ENCODE measurements around the gene COBLL1.

COBLL1 gene

DNA sequence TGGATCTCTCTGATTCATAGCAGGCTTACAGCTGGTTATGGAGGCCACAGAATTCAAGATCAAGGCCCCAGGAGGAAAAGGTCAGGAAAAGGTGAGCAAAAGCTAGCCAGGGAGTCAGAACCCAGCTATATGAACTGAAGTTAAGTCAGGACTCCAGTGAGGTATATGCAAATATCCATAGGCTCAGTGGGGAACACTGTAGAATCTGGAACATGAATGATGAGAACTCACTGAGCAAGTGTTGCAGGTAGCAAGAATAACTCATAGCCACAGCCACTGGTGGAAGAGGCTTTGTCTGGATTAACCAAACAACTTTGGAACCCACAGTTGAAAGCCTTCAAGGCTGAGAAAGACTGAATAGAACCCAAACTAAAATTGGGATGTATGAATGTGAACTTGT is 24.7 kb downstream of the COBLL1 start:
- Histone ChIP-seq H3K9ac (ENCODE audit: low read length) (no peak overlapping the region), H3K27me3 (ENCODE audit: control insufficient read depth, insufficient read depth, low read length) (no peaks in the 10 kb centered on the region), H3K4me1 (ENCODE audit: control insufficient read depth, insufficient read depth, low read length) (no peaks in the 10 kb centered on the region), H3K36me3 (ENCODE audit: control insufficient read depth, insufficient read depth, low read length) (no peaks in the 10 kb centered on the region), H3K9me3 (ENCODE audit: control insufficient read depth, insufficient read depth, low read depth, low read length) (no peaks in the 10 kb centered on the region), H3K27ac (ENCODE audit: low read depth, low read length) (no peak overlapping the region), H3K4me3 (ENCODE audit: low read depth, low read length) (no peak overlapping the region)

- H3K9me3 ChIP-seq (ENCODE audit: control insufficient read depth, insufficient read depth, low read depth, low read length): no peaks in the 10 kb centered on the region
- H3K4me3 ChIP-seq (ENCODE audit: low read depth, low read length): no peak overlapping the region
- no peaks in the 10 kb centered on the region for H3K4me1 ChIP-seq (ENCODE audit: control insufficient read depth, insufficient read depth, low read length)
- H3K27me3 ChIP-seq (ENCODE audit: control insufficient read depth, insufficient read depth, low read length): no peaks in the 10 kb centered on the region
- H3K36me3 ChIP-seq (ENCODE audit: control insufficient read depth, insufficient read depth, low read length): no peaks in the 10 kb centered on the region
- H3K27ac ChIP-seq (ENCODE audit: low read depth, low read length): no peak overlapping the region
- no peak overlapping the region for H3K9ac ChIP-seq (ENCODE audit: low read length)
These were observed 25.6 kb downstream of the COBLL1 start for GRCh38 chr2:164816046-164816445.

- no peaks in the 10 kb centered on the region for H3K27me3 ChIP-seq (ENCODE audit: control insufficient read depth, insufficient read depth, low read length)
- H3K9me3 ChIP-seq (ENCODE audit: control insufficient read depth, insufficient read depth, low read depth, low read length): no peaks in the 10 kb centered on the region
- no peak overlapping the region for H3K9ac ChIP-seq (ENCODE audit: low read length)
- no peaks in the 10 kb centered on the region for H3K4me1 ChIP-seq (ENCODE audit: control insufficient read depth, insufficient read depth, low read length)
- no peak overlapping the region for H3K4me3 ChIP-seq (ENCODE audit: low read depth, low read length)
- no peaks in the 10 kb centered on the region for H3K36me3 ChIP-seq (ENCODE audit: control insufficient read depth, insufficient read depth, low read length)
- H3K27ac ChIP-seq (ENCODE audit: low read depth, low read length): no peak overlapping the region
These were observed 26.4 kb downstream of the COBLL1 start for GRCh38 chr2:164815071-164815793.

DNA sequence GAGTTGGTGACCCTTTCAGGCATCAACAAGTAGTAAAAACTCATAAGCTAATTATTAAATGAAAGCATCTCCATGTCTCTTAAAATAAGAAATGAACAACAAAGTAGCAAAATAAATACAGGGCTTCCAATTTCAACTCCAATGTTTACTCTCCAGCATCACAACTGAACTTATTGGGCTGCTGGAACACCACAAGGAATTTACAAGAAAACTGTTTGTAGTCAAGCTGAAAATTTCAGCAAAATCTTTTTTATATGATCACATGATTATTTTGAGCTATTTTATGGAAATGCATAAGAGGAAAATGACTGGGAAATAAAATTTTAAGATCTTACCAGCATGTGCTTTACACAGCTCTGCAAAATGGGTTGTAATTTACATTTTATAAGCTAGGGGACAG is 28.1 kb downstream of the COBLL1 start:
- Histone ChIP-seq H3K27ac (ENCODE audit: low read depth, low read length) (no peak overlapping the region), H3K4me3 (ENCODE audit: low read depth, low read length) (no peak overlapping the region), H3K9ac (ENCODE audit: low read length) (no peak overlapping the region), H3K4me1 (ENCODE audit: control insufficient read depth, insufficient read depth, low read length) (no peaks in the 10 kb centered on the region), H3K36me3 (ENCODE audit: control insufficient read depth, insufficient read depth, low read length) (no peaks in the 10 kb centered on the region), H3K9me3 (ENCODE audit: control insufficient read depth, insufficient read depth, low read depth, low read length) (no peaks in the 10 kb centered on the region), H3K27me3 (ENCODE audit: control insufficient read depth, insufficient read depth, low read length) (no peaks in the 10 kb centered on the region)

DNA sequence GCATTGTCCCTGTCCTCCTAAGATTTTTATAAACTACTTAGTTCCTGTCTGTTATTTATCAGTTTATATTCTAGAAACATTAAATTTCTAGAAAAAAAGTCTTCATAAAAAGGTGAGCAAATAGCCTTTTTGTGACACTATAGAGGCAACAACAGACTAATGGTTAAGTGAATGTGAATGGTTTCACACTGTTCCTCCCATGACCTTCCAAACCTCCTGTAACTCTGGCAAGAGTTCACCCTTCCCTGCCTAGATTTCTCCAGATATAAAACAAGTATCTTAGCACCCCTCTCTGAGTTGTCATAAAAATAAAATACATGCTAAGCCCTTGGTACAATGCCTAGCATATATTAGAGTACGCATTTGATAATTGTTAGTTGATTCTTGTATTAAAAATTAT is 29.2 kb downstream of the COBLL1 start:
- Histone ChIP-seq H3K9ac (ENCODE audit: low read length) (no peak overlapping the region), H3K36me3 (ENCODE audit: control insufficient read depth, insufficient read depth, low read length) (no peaks in the 10 kb centered on the region), H3K9me3 (ENCODE audit: control insufficient read depth, insufficient read depth, low read depth, low read length) (no peaks in the 10 kb centered on the region), H3K4me1 (ENCODE audit: control insufficient read depth, insufficient read depth, low read length) (no peaks in the 10 kb centered on the region), H3K27me3 (ENCODE audit: control insufficient read depth, insufficient read depth, low read length) (no peaks in the 10 kb centered on the region), H3K27ac (ENCODE audit: low read depth, low read length) (no peak overlapping the region), H3K4me3 (ENCODE audit: low read depth, low read length) (no peak overlapping the region)

DNA sequence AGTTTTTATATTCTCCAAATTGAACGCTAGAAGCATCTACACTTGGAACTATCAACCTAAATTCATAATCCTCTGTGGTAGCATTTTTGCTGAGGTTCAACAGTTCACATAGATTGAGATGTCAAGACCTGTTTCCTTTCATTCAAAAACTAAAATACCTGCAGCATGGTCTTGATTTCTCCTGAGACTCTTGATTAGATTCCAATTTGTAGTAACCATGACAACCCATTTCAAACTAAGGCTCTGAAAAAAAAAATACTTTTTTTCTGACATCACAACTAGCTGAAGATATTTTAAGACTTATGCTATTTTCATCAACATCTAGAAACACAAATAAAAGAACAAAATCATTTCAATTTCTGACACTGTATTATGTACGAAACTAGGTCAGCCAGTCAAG is 29.8 kb downstream of the COBLL1 start:
- H3K9ac ChIP-seq (ENCODE audit: low read length): no peak overlapping the region

GRCh38 chr2:164810843-164811242 is 30.8 kb downstream of the COBLL1 start:
- Histone ChIP-seq H3K27me3 (ENCODE audit: control insufficient read depth, insufficient read depth, low read length) (no peaks in the 10 kb centered on the region), H3K4me1 (ENCODE audit: control insufficient read depth, insufficient read depth, low read length) (no peaks in the 10 kb centered on the region), H3K27ac (ENCODE audit: low read depth, low read length) (no peak overlapping the region)

More for the DNA sequence above, 29.8 kb downstream of the COBLL1 start:
- Histone ChIP-seq H3K36me3 (ENCODE audit: control insufficient read depth, insufficient read depth, low read length) (no peaks in the 10 kb centered on the region), H3K9me3 (ENCODE audit: control insufficient read depth, insufficient read depth, low read depth, low read length) (no peaks in the 10 kb centered on the region), H3K27ac (ENCODE audit: low read depth, low read length) (no peak overlapping the region), H3K27me3 (ENCODE audit: control insufficient read depth, insufficient read depth, low read length) (no peaks in the 10 kb centered on the region), H3K4me3 (ENCODE audit: low read depth, low read length) (no peak overlapping the region), H3K4me1 (ENCODE audit: control insufficient read depth, insufficient read depth, low read length) (no peaks in the 10 kb centered on the region)

DNA sequence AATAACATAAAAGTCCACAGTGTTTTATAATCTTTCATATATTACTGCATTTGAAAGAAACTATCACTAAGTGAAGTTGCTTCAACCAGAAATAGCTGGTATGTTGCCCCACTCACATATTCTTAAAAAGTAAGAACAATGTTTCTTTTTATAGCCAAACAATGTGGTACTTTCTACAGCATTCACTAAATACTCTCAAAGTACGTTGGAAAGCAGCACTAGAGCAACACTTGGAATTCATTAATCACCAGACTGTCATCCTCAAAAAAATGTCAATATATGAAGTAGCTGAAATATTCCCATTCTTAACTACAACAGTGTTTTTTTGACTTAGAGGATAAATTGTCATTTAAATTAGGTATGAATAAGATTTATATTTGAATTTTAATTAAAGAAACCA is 32.8 kb downstream of the COBLL1 start:
- Histone ChIP-seq H3K27me3 (ENCODE audit: control insufficient read depth, insufficient read depth, low read length) (no peaks in the 10 kb centered on the region), H3K36me3 (ENCODE audit: control insufficient read depth, insufficient read depth, low read length) (no peaks in the 10 kb centered on the region), H3K4me3 (ENCODE audit: low read depth, low read length) (no peak overlapping the region), H3K4me1 (ENCODE audit: control insufficient read depth, insufficient read depth, low read length) (no peaks in the 10 kb centered on the region), H3K9me3 (ENCODE audit: control insufficient read depth, insufficient read depth, low read depth, low read length) (no peaks in the 10 kb centered on the region), H3K27ac (ENCODE audit: low read depth, low read length) (no peak overlapping the region), H3K9ac (ENCODE audit: low read length) (no peak overlapping the region)

More at GRCh38 chr2:164810843-164811242, 30.8 kb downstream of the COBLL1 start:
- Histone ChIP-seq H3K4me3 (ENCODE audit: low read depth, low read length) (no peak overlapping the region), H3K9me3 (ENCODE audit: control insufficient read depth, insufficient read depth, low read depth, low read length) (no peaks in the 10 kb centered on the region), H3K36me3 (ENCODE audit: control insufficient read depth, insufficient read depth, low read length) (no peaks in the 10 kb centered on the region), H3K9ac (ENCODE audit: low read length) (no peak overlapping the region)

GRCh38 chr2:164803776-164804466 is 37.7 kb downstream of the COBLL1 start:
- no peaks in the 10 kb centered on the region for H3K4me1 ChIP-seq (ENCODE audit: control insufficient read depth, insufficient read depth, low read length)
- no peaks in the 10 kb centered on the region for H3K27me3 ChIP-seq (ENCODE audit: control insufficient read depth, insufficient read depth, low read length)
- H3K4me3 ChIP-seq (ENCODE audit: low read depth, low read length): no peak overlapping the region
- H3K9ac ChIP-seq (ENCODE audit: low read length): no peak overlapping the region
- H3K36me3 ChIP-seq (ENCODE audit: control insufficient read depth, insufficient read depth, low read length): no peaks in the 10 kb centered on the region
- no peak overlapping the region for H3K27ac ChIP-seq (ENCODE audit: low read depth, low read length)
- H3K9me3 ChIP-seq (ENCODE audit: control insufficient read depth, insufficient read depth, low read depth, low read length): no peaks in the 10 kb centered on the region

- Histone ChIP-seq H3K4me3 (ENCODE audit: low read depth, low read length) (no peak overlapping the region), H3K9me3 (ENCODE audit: control insufficient read depth, insufficient read depth, low read depth, low read length) (no peaks in the 10 kb centered on the region), H3K4me1 (ENCODE audit: control insufficient read depth, insufficient read depth, low read length) (no peaks in the 10 kb centered on the region), H3K36me3 (ENCODE audit: control insufficient read depth, insufficient read depth, low read length) (no peaks in the 10 kb centered on the region), H3K27me3 (ENCODE audit: control insufficient read depth, insufficient read depth, low read length) (no peaks in the 10 kb centered on the region), H3K27ac (ENCODE audit: low read depth, low read length) (no peak overlapping the region), H3K9ac (ENCODE audit: low read length) (no peak overlapping the region)
These were observed 39.4 kb downstream of the COBLL1 start for GRCh38 chr2:164802095-164802707.

DNA sequence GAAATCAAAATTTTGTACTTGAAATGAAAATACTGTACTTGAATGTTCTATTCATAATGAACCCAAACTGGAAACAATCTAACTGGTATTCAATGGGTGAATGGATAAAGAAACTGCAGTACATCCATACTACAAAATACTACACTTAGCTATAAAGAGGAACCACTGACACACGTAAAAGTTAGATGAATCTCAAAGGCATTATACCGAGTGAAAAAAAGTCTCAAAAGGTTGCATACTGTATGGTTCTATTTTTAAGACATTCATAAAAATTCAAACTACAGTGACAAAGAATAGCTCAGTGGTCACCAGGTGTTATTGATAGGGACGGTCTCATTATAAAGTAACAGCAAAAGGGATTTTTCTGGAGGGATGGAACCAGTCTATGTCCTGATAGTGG is 41.1 kb downstream of the COBLL1 start:
- H3K4me1 ChIP-seq (ENCODE audit: control insufficient read depth, insufficient read depth, low read length): no peaks in the 10 kb centered on the region

More for the DNA sequence above, 41.1 kb downstream of the COBLL1 start:
- no peak overlapping the region for H3K9ac ChIP-seq (ENCODE audit: low read length)
- no peaks in the 10 kb centered on the region for H3K36me3 ChIP-seq (ENCODE audit: control insufficient read depth, insufficient read depth, low read length)
- no peak overlapping the region for H3K27ac ChIP-seq (ENCODE audit: low read depth, low read length)
- H3K4me3 ChIP-seq (ENCODE audit: low read depth, low read length): no peak overlapping the region
- no peaks in the 10 kb centered on the region for H3K27me3 ChIP-seq (ENCODE audit: control insufficient read depth, insufficient read depth, low read length)
- no peaks in the 10 kb centered on the region for H3K9me3 ChIP-seq (ENCODE audit: control insufficient read depth, insufficient read depth, low read depth, low read length)
